OCI-LY7 (cell line): ENCODE data around the gene GALNT17.
"Not testable (repeated sequence)": the region's sequence is repeated elsewhere in the genome, so short reads cannot be mapped to it uniquely, and the experiment has no call there.

Source experiments
- EZH2phosphoT487 ChIP-seq: fragments of 200-600 bp; sonication (generic); IDR thresholded peaks from 2 replicates; pipeline ENCODE4 v1.6.1; 2018; ENCODE audit warnings: low read depth, borderline replicate concordance, mild to moderate bottlenecking, mixed run types, antibody characterized with exemption, low read length, moderate library complexity, mixed read lengths
- TF ChIP-seq, protein P1 (sequence below): fragments of 200-600 bp; sonication (generic); conservative IDR thresholded peaks from 2 replicates; pipeline ENCODE4 v1.5.1; 2014; ENCODE audit warnings: mild to moderate bottlenecking, antibody characterized with exemption, low read length, moderate library complexity, mixed read lengths

GRCh38 chr7:71209484-71209883 lies 77.5 kb downstream of the GALNT17 start:
- TF ChIP-seq, protein P1, sequence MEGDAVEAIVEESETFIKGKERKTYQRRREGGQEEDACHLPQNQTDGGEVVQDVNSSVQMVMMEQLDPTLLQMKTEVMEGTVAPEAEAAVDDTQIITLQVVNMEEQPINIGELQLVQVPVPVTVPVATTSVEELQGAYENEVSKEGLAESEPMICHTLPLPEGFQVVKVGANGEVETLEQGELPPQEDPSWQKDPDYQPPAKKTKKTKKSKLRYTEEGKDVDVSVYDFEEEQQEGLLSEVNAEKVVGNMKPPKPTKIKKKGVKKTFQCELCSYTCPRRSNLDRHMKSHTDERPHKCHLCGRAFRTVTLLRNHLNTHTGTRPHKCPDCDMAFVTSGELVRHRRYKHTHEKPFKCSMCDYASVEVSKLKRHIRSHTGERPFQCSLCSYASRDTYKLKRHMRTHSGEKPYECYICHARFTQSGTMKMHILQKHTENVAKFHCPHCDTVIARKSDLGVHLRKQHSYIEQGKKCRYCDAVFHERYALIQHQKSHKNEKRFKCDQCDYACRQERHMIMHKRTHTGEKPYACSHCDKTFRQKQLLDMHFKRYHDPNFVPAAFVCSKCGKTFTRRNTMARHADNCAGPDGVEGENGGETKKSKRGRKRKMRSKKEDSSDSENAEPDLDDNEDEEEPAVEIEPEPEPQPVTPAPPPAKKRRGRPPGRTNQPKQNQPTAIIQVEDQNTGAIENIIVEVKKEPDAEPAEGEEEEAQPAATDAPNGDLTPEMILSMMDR = not testable (repeated sequence)
- not testable (repeated sequence) for TF ChIP-seq EZH2phosphoT487
